Measurements from ENCODE around the gene SEPTIN1.

SEPTIN1 gene

GRCh38 chr16:30378236-30379157 is 3.9 kb downstream of the SEPTIN1 start (continued):
- TF ChIP-seq, protein P1, sequence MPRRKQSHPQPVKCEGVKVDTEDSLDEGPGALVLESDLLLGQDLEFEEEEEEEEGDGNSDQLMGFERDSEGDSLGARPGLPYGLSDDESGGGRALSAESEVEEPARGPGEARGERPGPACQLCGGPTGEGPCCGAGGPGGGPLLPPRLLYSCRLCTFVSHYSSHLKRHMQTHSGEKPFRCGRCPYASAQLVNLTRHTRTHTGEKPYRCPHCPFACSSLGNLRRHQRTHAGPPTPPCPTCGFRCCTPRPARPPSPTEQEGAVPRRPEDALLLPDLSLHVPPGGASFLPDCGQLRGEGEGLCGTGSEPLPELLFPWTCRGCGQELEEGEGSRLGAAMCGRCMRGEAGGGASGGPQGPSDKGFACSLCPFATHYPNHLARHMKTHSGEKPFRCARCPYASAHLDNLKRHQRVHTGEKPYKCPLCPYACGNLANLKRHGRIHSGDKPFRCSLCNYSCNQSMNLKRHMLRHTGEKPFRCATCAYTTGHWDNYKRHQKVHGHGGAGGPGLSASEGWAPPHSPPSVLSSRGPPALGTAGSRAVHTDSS (tag by site-specific recombination; IDR thresholded peaks at IDR 0.05), result no peak
- TF ChIP-seq ZNF324 (tag by site-specific recombination; IDR thresholded peaks at IDR 0.05) (peak; percentile 89; the same call in 1 of the 2 replicates), ZNF629 (tag by site-specific recombination; IDR thresholded peaks at IDR 0.05) (no peak), REPIN1 (tag by site-specific recombination; IDR thresholded peaks at IDR 0.05; ENCODE audit: low read depth) (peak; percentile 94; the same call in 1 of the 2 replicates), ZNF169 (tag by site-specific recombination; IDR thresholded peaks at IDR 0.05) (peak; percentile 27; the same call in 1 of the 2 replicates), ZBTB17 (tag by site-specific recombination; IDR thresholded peaks at IDR 0.05) (peak; percentile 97), ZBTB10 (tag by site-specific recombination; IDR thresholded peaks at IDR 0.05) (no peak; the same call in 1 of the 2 replicates), ZNF76 (tag by site-specific recombination; IDR thresholded peaks at IDR 0.05; ENCODE audit: borderline replicate concordance, low read depth) (peak; percentile 95), GFI1B (tag by site-specific recombination; IDR thresholded peaks at IDR 0.05) (peak; percentile 77; the same call in 1 of the 2 replicates), ZNF404 (tag by site-specific recombination; IDR thresholded peaks at IDR 0.05) (no peak), ZNF146 (tag by site-specific recombination; IDR thresholded peaks at IDR 0.05) (peak; percentile 19; the same call in 1 of the 2 replicates), KLF7 (tag by site-specific recombination; IDR thresholded peaks at IDR 0.05; ENCODE audit: borderline replicate concordance) (peak; percentile 87; the same call in 1 of the 2 replicates), ZNF529 (tag by site-specific recombination; IDR thresholded peaks at IDR 0.05; ENCODE audit: insufficient replicate concordance) (no peak), ZSCAN18 (tag by site-specific recombination; IDR thresholded peaks at IDR 0.05) (no peak), PATZ1 (tag by site-specific recombination; IDR thresholded peaks at IDR 0.05) (peak; percentile 69), ZNF639 (tag by site-specific recombination; IDR thresholded peaks at IDR 0.05) (peak; percentile 78), KLF10 (tag by site-specific recombination; IDR thresholded peaks at IDR 0.05) (peak; percentile 93), ZNF549 (tag by site-specific recombination; IDR thresholded peaks at IDR 0.05) (no peak)
- TF ChIP-seq, protein P2, sequence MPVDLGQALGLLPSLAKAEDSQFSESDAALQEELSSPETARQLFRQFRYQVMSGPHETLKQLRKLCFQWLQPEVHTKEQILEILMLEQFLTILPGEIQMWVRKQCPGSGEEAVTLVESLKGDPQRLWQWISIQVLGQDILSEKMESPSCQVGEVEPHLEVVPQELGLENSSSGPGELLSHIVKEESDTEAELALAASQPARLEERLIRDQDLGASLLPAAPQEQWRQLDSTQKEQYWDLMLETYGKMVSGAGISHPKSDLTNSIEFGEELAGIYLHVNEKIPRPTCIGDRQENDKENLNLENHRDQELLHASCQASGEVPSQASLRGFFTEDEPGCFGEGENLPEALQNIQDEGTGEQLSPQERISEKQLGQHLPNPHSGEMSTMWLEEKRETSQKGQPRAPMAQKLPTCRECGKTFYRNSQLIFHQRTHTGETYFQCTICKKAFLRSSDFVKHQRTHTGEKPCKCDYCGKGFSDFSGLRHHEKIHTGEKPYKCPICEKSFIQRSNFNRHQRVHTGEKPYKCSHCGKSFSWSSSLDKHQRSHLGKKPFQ (tag by site-specific recombination; IDR thresholded peaks at IDR 0.05), result peak; percentile 76
- TF ChIP-seq, protein P3, sequence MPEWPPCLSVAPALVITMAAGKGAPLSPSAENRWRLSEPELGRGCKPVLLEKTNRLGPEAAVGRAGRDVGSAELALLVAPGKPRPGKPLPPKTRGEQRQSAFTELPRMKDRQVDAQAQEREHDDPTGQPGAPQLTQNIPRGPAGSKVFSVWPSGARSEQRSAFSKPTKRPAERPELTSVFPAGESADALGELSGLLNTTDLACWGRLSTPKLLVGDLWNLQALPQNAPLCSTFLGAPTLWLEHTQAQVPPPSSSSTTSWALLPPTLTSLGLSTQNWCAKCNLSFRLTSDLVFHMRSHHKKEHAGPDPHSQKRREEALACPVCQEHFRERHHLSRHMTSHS (tag by site-specific recombination; IDR thresholded peaks at IDR 0.05), result no peak
- TF ChIP-seq, protein P4, sequence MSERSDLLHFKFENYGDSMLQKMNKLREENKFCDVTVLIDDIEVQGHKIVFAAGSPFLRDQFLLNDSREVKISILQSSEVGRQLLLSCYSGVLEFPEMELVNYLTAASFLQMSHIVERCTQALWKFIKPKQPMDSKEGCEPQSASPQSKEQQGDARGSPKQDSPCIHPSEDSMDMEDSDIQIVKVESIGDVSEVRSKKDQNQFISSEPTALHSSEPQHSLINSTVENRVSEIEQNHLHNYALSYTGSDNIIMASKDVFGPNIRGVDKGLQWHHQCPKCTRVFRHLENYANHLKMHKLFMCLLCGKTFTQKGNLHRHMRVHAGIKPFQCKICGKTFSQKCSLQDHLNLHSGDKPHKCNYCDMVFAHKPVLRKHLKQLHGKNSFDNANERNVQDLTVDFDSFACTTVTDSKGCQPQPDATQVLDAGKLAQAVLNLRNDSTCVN (tag by site-specific recombination; optimal IDR thresholded peaks at IDR 0.05), result peak; percentile 64

Data from HEK293 (cell line).